ENCODE results near the gene TRIM38. TPM values are rescaled to one million over a fixed set of nuclear protein-coding genes. Genes with fewer than 3 reads are reported as not detected.
"Not testable (repeated sequence)": the region's sequence is repeated elsewhere in the genome, so short reads cannot be mapped to it uniquely, and the experiment has no call there.

The TRIM38 gene
- total and polyA plus RNA-seq, 2 donors (not counting 3 experiments of a cell fraction or from before 2014, with no cell fraction given), result 5.1 to 13.2 TPM

DNA sequence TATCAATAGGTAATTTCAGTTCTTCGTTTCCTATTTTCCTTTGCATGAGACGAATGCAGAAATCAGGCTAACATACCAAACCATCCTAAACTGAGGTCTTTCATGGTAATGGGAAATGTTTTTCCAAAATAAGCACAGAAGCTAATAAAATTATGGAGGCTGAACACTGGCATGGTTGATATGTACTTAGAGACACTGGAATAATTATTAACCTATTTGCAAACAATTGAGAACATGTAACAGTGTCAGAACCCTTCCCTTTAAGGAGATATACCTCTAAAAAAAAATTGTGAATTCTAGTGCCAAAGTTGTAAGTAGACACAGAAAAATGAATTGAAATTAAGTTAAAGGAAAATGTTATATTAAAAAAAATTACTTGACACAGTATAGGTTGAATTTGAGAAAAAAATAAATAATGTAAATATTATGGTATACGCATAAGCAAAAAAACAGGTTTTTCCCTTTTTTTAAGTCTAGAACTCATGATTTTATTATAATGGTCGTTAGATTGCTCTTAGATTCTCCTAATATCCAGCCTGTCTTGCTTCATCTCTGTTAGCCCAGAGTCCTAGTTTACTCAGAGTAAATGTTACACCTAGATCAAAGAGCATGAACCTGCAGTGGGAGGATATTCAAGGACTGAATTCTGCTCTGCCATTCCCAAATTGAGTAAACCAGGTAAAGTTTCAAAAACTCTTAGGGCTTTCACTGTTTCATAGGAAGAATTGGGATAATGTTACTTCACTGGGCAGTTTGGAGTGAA lies 33.9 kb upstream of the TRIM38 start:
- CTCF ChIA-PET, result interaction anchor here (1.3 kb wide), 1 partner anchor 19 kb away, joined by 4 read pairs; no protein-coding TSS in a partner anchor
- FAIRE-seq, result no peak
- dilution Hi-C loops (cut with MboI; ENCODE audit: extremely low pct_ligation_motif_present, low sequenced_read_pairs) (no loop called here), intact Hi-C loops (cut with micrococcal nuclease) (no loop called here)
- TF ChIP-seq, protein P1, sequence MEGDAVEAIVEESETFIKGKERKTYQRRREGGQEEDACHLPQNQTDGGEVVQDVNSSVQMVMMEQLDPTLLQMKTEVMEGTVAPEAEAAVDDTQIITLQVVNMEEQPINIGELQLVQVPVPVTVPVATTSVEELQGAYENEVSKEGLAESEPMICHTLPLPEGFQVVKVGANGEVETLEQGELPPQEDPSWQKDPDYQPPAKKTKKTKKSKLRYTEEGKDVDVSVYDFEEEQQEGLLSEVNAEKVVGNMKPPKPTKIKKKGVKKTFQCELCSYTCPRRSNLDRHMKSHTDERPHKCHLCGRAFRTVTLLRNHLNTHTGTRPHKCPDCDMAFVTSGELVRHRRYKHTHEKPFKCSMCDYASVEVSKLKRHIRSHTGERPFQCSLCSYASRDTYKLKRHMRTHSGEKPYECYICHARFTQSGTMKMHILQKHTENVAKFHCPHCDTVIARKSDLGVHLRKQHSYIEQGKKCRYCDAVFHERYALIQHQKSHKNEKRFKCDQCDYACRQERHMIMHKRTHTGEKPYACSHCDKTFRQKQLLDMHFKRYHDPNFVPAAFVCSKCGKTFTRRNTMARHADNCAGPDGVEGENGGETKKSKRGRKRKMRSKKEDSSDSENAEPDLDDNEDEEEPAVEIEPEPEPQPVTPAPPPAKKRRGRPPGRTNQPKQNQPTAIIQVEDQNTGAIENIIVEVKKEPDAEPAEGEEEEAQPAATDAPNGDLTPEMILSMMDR (IDR thresholded peaks at IDR 0.05; ENCODE audit: extremely low read depth in 1 of 2, insufficient read depth in 1 of 2, low read depth in 1 of 2, low read length in 2 of 2), result no peak
- TF ChIP-seq POLR2AphosphoS5 (IDR thresholded peaks at IDR 0.05; ENCODE audit: insufficient read depth, low read depth, low read length) (no peak), POLR2A (IDR thresholded peaks at IDR 0.05; ENCODE audit: low read depth, low read length) (no peak), JUN (IDR thresholded peaks at IDR 0.05; ENCODE audit: borderline replicate concordance, insufficient read depth, insufficient read length, low read depth) (no peak)
- TF ChIP-seq, protein P2, sequence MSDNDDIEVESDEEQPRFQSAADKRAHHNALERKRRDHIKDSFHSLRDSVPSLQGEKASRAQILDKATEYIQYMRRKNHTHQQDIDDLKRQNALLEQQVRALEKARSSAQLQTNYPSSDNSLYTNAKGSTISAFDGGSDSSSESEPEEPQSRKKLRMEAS (IDR thresholded peaks at IDR 0.05; ENCODE audit: insufficient read depth, insufficient read length), result no peak
- Histone ChIP-seq H4K20me1 (replicated peaks; ENCODE audit: control insufficient read depth, extremely low read depth, insufficient read depth, low read length) (no peaks in the 10 kb centered on the region), H3K36me3 (ENCODE audit: control insufficient read depth in 2 of 2, extremely low read depth in 1 of 2, insufficient read depth in 2 of 2, low read length in 2 of 2) (no peaks in the 10 kb centered on the region), H3K4me1 (ENCODE audit: control insufficient read depth, extremely low read depth, insufficient read depth, low read length) (no peaks in the 10 kb centered on the region), H3K9me1 (replicated peaks; ENCODE audit: control insufficient read depth, extremely low read depth, insufficient read depth, low read length) (no peaks in the 10 kb centered on the region), H2AFZ (ENCODE audit: low read depth, low read length) (no peak overlapping the region), H3K9ac (replicated peaks; ENCODE audit: extremely low read depth, insufficient read depth, low read length) (no peak overlapping the region), H3K27me3 (ENCODE audit: control insufficient read depth in 2 of 2, insufficient read depth in 2 of 2, low read length in 2 of 2) (peaks cover 0 to 2% of the 10 kb centered on the region in 2 experiments), H3K4me3 (replicated peaks in 1 of 3; ENCODE audit: insufficient read depth in 1 of 3, low read depth in 1 of 3, low read length in 3 of 3) (no peak overlapping the region), H3K4me2 (ENCODE audit: insufficient read depth, low read length) (no peak overlapping the region), H3K27ac (ENCODE audit: insufficient read depth, low read depth, low read length) (no peak overlapping the region), H3K9me3 (replicated peaks; ENCODE audit: control insufficient read depth, insufficient read depth, low read length) (no peaks in the 10 kb centered on the region), H3K79me2 (ENCODE audit: control insufficient read depth, insufficient read depth, low read length) (no peaks in the 10 kb centered on the region)
- no TSS peak for BruUV-seq (replicated peaks)
- POLR2A ChIA-PET, result no interaction called here
- no peak for DNase-seq (ENCODE audit: low read depth, low spot score)

DNA sequence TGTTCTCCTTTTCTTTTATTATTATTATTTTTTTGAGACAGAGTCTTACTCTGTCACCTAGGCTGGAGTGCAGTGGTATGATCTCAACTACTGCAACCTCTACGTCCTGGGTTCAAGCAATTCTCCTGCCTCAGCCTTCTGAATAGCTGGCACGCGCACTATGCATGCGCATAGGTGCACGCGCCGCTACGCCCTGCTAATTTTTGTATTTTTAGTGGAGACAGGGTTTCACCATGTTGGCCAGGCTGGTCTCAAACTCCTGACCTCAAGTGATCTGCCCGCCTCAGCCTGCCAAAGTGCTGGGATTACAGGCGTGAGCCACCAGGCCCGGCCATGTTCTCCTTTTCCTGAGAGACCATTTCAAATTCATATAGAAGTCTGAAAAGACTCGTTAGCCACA lies 32.8 kb upstream of the TRIM38 start:
- FAIRE-seq; H2AFZ ChIP-seq (ENCODE audit: low read depth, low read length); DNase-seq (ENCODE audit: low read depth, low spot score); H3K9me3 ChIP-seq (replicated peaks; ENCODE audit: control insufficient read depth, insufficient read depth, low read length); H4K20me1 ChIP-seq (replicated peaks; ENCODE audit: control insufficient read depth, extremely low read depth, insufficient read depth, low read length); BruUV-seq (replicated peaks); CTCF ChIA-PET; dilution Hi-C loops (cut with MboI; ENCODE audit: extremely low pct_ligation_motif_present, low sequenced_read_pairs); H3K36me3 ChIP-seq (ENCODE audit: control insufficient read depth in 2 of 2, extremely low read depth in 1 of 2, insufficient read depth in 2 of 2, low read length in 2 of 2); H3K27ac ChIP-seq (ENCODE audit: insufficient read depth, low read depth, low read length); intact Hi-C loops (cut with micrococcal nuclease); H3K9me1 ChIP-seq (replicated peaks; ENCODE audit: control insufficient read depth, extremely low read depth, insufficient read depth, low read length); POLR2A ChIA-PET; H3K4me3 ChIP-seq (replicated peaks in 1 of 3; ENCODE audit: insufficient read depth in 1 of 3, low read depth in 1 of 3, low read length in 3 of 3); H3K4me1 ChIP-seq (ENCODE audit: control insufficient read depth, extremely low read depth, insufficient read depth, low read length); H3K4me2 ChIP-seq (ENCODE audit: insufficient read depth, low read length); H3K79me2 ChIP-seq (ENCODE audit: control insufficient read depth, insufficient read depth, low read length); H3K27me3 ChIP-seq (ENCODE audit: control insufficient read depth in 2 of 2, insufficient read depth in 2 of 2, low read length in 2 of 2); H3K9ac ChIP-seq (replicated peaks; ENCODE audit: extremely low read depth, insufficient read depth, low read length): not testable (repeated sequence)

Measured in endothelial cell of umbilical vein (primary cell).